Osteoblast (primary cell): ENCODE data around the gene ZNF750. TPM values are rescaled to one million over a fixed set of nuclear protein-coding genes. Genes with fewer than 3 reads are reported as not detected.

Source experiments
- DNase-seq: peaks from one replicate; pipeline ENCODE4 v3.0.0; 2011; ENCODE audit warnings: low spot score, mixed read lengths; ENCODE audit not compliant: insufficient read length; ENCODE audit errors: missing footprints
- H2AFZ ChIP-seq: 2 replicates; pipeline ENCODE4 v1.6.0; 2011; ENCODE audit warnings: mild to moderate bottlenecking, low read length
- H3K27ac ChIP-seq: 2 replicates; pipeline ENCODE4 v1.5.1; 2011; ENCODE audit warnings: mild to moderate bottlenecking, low read depth, low read length, moderate library complexity
- H3K27me3 ChIP-seq: 2 replicates; pipeline ENCODE4 v1.6.0; 2012; ENCODE audit warnings: mild to moderate bottlenecking, control low read depth, inconsistent platforms, low read length, moderate library complexity; ENCODE audit not compliant: insufficient read depth
- H3K36me3 ChIP-seq: 2 replicates; pipeline ENCODE4 v1.5.1; 2011; ENCODE audit warnings: mild to moderate bottlenecking, low read length, control low read depth, moderate library complexity; ENCODE audit not compliant: insufficient read depth
- H3K4me1 ChIP-seq: 2 replicates; pipeline ENCODE4 v1.5.1; 2011; ENCODE audit warnings: mild to moderate bottlenecking, low read length, control low read depth, moderate library complexity; ENCODE audit not compliant: insufficient read depth
- H3K4me2 ChIP-seq: 2 replicates; pipeline ENCODE4 v1.6.0; 2011; ENCODE audit warnings: mild to moderate bottlenecking, low read length; ENCODE audit not compliant: insufficient read depth
- H3K4me3 ChIP-seq: fragments of 200-600 bp; sonication (generic); 3 replicates; pipeline ENCODE4 v1.5.1; 2012; ENCODE audit warnings: mild to moderate bottlenecking, low read length, inconsistent platforms; ENCODE audit not compliant: insufficient read depth
- H3K79me2 ChIP-seq: 2 replicates; pipeline ENCODE4 v1.6.0; 2012; ENCODE audit warnings: mild to moderate bottlenecking, low read length, control low read depth, inconsistent platforms; ENCODE audit not compliant: insufficient read depth
- H3K9me3 ChIP-seq: 2 replicates; pipeline ENCODE4 v1.5.1; 2011; ENCODE audit warnings: low read depth, low read length, control low read depth
- H4K20me1 ChIP-seq: 2 replicates; pipeline ENCODE4 v1.6.0; 2012; ENCODE audit warnings: mild to moderate bottlenecking, low read length, control low read depth; ENCODE audit not compliant: insufficient read depth
- total RNA-seq: library from RNA; depleted of rRNA; stranded (reverse); fragments of >200 nt; gene quantifications from 2 replicates; pipeline ENCODE4 v1.2.3, GENCODE V29; 2012
- TF ChIP-seq, protein P1 (sequence below): IDR thresholded peaks from 2 replicates; pipeline ENCODE4 v1.5.1; 2011; ENCODE audit warnings: mild to moderate bottlenecking, low read depth, low read length, moderate library complexity; ENCODE audit errors: extremely low read depth

ZNF750 gene
- total RNA-seq, 1 donor: not detected

DNA sequence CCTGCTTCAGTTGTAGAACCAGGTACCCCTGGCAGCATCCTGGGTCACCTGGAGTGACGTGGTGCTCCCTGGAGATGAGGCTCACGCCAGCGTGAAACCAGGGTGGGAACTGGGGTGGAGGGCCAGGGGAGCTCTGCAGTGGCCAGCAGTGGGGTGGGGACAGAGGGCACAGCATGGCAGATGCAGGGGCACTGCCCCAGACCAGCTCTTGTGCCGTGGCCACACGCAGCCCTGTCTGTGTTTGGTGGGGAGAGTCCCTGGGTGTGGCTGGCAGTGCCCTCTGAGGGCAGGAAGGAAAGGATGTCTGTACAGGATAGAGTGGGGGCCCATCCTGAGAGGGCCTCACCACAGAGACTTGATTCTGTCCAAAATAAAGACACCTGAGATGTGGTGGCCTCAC is 24.5 kb downstream of the ZNF750 start:
- TF ChIP-seq, protein P1, sequence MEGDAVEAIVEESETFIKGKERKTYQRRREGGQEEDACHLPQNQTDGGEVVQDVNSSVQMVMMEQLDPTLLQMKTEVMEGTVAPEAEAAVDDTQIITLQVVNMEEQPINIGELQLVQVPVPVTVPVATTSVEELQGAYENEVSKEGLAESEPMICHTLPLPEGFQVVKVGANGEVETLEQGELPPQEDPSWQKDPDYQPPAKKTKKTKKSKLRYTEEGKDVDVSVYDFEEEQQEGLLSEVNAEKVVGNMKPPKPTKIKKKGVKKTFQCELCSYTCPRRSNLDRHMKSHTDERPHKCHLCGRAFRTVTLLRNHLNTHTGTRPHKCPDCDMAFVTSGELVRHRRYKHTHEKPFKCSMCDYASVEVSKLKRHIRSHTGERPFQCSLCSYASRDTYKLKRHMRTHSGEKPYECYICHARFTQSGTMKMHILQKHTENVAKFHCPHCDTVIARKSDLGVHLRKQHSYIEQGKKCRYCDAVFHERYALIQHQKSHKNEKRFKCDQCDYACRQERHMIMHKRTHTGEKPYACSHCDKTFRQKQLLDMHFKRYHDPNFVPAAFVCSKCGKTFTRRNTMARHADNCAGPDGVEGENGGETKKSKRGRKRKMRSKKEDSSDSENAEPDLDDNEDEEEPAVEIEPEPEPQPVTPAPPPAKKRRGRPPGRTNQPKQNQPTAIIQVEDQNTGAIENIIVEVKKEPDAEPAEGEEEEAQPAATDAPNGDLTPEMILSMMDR: no peak
- Histone ChIP-seq H3K27ac (no peak overlapping the region), H3K4me2 (no peak overlapping the region), H3K9me3 (peaks cover 2% of the 10 kb centered on the region), H2AFZ (no peak overlapping the region), H3K79me2 (no peaks in the 10 kb centered on the region), H4K20me1 (no peaks in the 10 kb centered on the region), H3K4me1 (no peaks in the 10 kb centered on the region), H3K36me3 (peaks cover 19% of the 10 kb centered on the region), H3K4me3 (no peak overlapping the region), H3K27me3 (no peaks in the 10 kb centered on the region)
- DNase-seq: no peak

DNA sequence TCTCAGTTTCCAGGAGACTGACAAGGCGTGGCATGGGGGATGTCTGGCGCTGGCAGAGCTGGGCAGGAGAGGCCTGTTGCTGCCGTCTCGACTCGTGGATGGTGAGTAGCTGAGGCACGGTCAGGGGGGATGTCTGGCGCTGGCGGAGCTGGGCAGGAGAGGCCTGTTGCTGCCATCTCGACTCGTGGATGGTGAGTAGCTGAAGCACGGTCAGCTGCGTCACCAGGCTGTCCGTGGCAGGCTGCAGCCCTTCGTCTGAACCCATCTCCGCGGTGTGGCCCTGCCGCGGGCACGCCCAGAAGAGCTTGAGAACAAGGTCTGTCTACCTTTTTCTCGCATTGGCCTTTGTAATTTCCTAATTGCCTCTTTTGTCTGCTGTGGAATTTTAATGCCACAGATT is 25.0 kb downstream of the ZNF750 start:
- peaks cover 19% of the 10 kb centered on the region for H3K36me3 ChIP-seq

DNA sequence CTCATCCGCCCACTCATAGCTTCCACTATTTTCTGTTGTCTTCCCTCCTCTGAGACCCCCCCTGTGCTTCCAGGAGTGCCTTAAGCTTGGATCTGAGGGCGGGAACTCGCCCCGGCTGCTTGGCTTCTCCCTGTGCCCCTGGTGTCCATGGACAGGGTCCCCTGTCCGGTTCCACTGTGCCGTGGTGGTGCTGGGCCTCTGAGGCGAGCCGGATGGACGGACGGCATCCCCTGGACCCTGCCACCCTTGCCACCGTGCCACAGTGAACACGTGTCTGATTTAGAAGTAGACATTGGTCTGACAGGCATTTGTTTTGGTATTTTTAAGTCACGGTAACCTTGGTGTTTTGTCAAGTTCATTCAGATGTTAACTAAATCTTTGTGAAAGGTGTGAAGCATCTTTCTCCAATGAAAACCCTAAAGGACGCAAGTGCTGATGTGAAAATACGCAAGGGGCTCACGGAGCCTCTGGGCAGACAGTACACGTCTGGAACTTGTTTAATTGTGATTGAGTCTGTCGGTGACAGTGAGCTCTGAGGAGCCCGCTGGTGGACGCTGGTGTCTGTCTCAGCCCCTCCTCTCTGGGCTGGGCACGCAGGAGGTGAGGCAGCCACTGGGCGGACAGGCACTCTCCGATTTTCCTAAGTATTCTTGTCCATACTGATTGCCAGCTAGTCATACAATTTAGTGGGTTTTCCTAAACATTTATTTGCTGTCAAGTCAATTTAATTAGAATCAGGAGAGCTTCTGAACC is 26.3 kb downstream of the ZNF750 start:
- H3K4me2 ChIP-seq: no peak overlapping the region
- TF ChIP-seq, protein P1: no peak
- peaks cover 14% of the 10 kb centered on the region for H3K36me3 ChIP-seq
- DNase-seq: peak; percentile 27
- H3K79me2 ChIP-seq: no peaks in the 10 kb centered on the region
- H2AFZ ChIP-seq: no peak overlapping the region
- no peaks in the 10 kb centered on the region for H3K4me1 ChIP-seq
- H3K27me3 ChIP-seq: no peaks in the 10 kb centered on the region
- no peak overlapping the region for H3K27ac ChIP-seq
- no peak overlapping the region for H3K4me3 ChIP-seq
- H3K9me3 ChIP-seq: no peaks in the 10 kb centered on the region
- H4K20me1 ChIP-seq: no peaks in the 10 kb centered on the region

More for the DNA sequence above, 25.0 kb downstream of the ZNF750 start:
- H3K27ac ChIP-seq: no peak overlapping the region
- H2AFZ ChIP-seq: no peak overlapping the region
- no peak overlapping the region for H3K4me2 ChIP-seq
- no peak overlapping the region for H3K4me3 ChIP-seq
- no peaks in the 10 kb centered on the region for H3K9me3 ChIP-seq
- TF ChIP-seq, protein P1: no peak
- no peaks in the 10 kb centered on the region for H3K4me1 ChIP-seq
- no peaks in the 10 kb centered on the region for H3K27me3 ChIP-seq
- H4K20me1 ChIP-seq: no peaks in the 10 kb centered on the region
- DNase-seq: no peak
- no peaks in the 10 kb centered on the region for H3K79me2 ChIP-seq

DNA sequence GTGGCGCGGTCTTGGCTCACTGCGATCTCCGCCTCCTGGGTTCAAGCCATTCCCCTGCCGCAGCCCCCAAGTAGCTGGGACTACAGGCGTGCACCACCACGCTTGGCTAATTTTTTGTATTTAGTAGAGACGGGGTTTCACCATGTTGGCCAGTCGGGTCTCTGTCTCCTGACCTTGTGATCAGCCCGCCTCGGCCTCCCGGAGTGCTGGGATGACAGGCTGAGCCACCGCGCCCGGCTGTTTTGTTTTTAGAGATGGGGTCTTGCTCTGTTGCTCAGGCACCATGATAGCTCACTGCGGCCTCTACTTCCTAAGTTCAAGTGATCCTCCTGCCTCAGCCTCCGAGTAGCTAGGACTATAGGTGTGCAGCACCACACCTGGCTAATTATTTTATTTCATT is 27.2 kb downstream of the ZNF750 start:
- Histone ChIP-seq H3K27me3 (no peaks in the 10 kb centered on the region), H3K79me2 (no peaks in the 10 kb centered on the region), H2AFZ (no peak overlapping the region), H3K36me3 (peaks cover 6% of the 10 kb centered on the region), H3K4me3 (no peak overlapping the region), H3K27ac (no peak overlapping the region), H3K4me2 (no peak overlapping the region), H3K9me3 (no peaks in the 10 kb centered on the region), H4K20me1 (no peaks in the 10 kb centered on the region), H3K4me1 (no peaks in the 10 kb centered on the region)
- no peak for DNase-seq
- TF ChIP-seq, protein P1: no peak
